GM21717 (cell line): ENCODE measurements around the gene OR2T11.
"Not testable (repeated sequence)": the region's sequence is repeated elsewhere in the genome, so short reads cannot be mapped to it uniquely, and the experiment has no call there.

Source experiments
- ATAC-seq: cut with Tn5 transposase; IDR thresholded peaks from one replicate; pipeline ENCODE4 v1.9.1; 2021; ENCODE audit warnings: mild to moderate bottlenecking, moderate library complexity; ENCODE audit not compliant: unreplicated experiment

The OR2T11 gene

GRCh38 chr1:248621770-248622169 lies 13.1 kb downstream of the OR2T11 start:
- no peak for ATAC-seq

GRCh38 chr1:248618878-248619277 lies 16.0 kb downstream of the OR2T11 start:
- ATAC-seq = no peak

GRCh38 chr1:248618119-248618518 lies 16.8 kb downstream of the OR2T11 start:
- ATAC-seq = no peak

GRCh38 chr1:248613742-248614141 lies 21.1 kb downstream of the OR2T11 start:
- peak; percentile 58 for ATAC-seq

GRCh38 chr1:248611883-248612414 lies 22.9 kb downstream of the OR2T11 start:
- ATAC-seq = no peak

GRCh38 chr1:248610301-248610700 lies 24.6 kb downstream of the OR2T11 start:
- no peak for ATAC-seq

GRCh38 chr1:248599396-248599795 lies 35.5 kb downstream of the OR2T11 start:
- no peak for ATAC-seq

- ATAC-seq = no peak
These were observed 37.3 kb downstream of the OR2T11 start, which contains the start of gene OR2T10 for GRCh38 chr1:248597589-248597988. Gene OR2T10, minus strand, starts transcription at chr1:248597700. Its CDS starts 3,932 bp downstream, at chr1:248593768.

GRCh38 chr1:248596615-248597014 lies 38.3 kb downstream of the OR2T11 start:
- peak; percentile 62 for ATAC-seq

- no peak for ATAC-seq
These were observed 41.7 kb downstream of the OR2T11 start for GRCh38 chr1:248593226-248593625.

- no peak for ATAC-seq
These were observed 42.2 kb downstream of the OR2T11 start for GRCh38 chr1:248592655-248593054.

- ATAC-seq = no peak
These were observed 44.8 kb downstream of the OR2T11 start for GRCh38 chr1:248590055-248590454.

GRCh38 chr1:248589334-248589733 lies 45.6 kb downstream of the OR2T11 start:
- ATAC-seq = no peak

- no peak for ATAC-seq
These were observed 49.6 kb downstream of the OR2T11 start for GRCh38 chr1:248585266-248585665.

- peak; percentile 63 for ATAC-seq
These were observed 58.5 kb downstream of the OR2T11 start for GRCh38 chr1:248576260-248576980.

GRCh38 chr1:248574657-248575056 lies 60.2 kb downstream of the OR2T11 start, which contains the start of gene OR2T34:
Gene OR2T34, minus strand, starts transcription at chr1:248574757. Its CDS starts 0 bp downstream, at chr1:248574757.
- not testable (repeated sequence) for ATAC-seq

GRCh38 chr1:248573856-248574255 lies 61.0 kb downstream of the OR2T11 start:
- not testable (repeated sequence) for ATAC-seq
